ENCODE data around the gene MSMB.

GRCh38 chr10:46016190-46016589 is 29.9 kb downstream of the MSMB start:
- TF ChIP-seq, protein P1, sequence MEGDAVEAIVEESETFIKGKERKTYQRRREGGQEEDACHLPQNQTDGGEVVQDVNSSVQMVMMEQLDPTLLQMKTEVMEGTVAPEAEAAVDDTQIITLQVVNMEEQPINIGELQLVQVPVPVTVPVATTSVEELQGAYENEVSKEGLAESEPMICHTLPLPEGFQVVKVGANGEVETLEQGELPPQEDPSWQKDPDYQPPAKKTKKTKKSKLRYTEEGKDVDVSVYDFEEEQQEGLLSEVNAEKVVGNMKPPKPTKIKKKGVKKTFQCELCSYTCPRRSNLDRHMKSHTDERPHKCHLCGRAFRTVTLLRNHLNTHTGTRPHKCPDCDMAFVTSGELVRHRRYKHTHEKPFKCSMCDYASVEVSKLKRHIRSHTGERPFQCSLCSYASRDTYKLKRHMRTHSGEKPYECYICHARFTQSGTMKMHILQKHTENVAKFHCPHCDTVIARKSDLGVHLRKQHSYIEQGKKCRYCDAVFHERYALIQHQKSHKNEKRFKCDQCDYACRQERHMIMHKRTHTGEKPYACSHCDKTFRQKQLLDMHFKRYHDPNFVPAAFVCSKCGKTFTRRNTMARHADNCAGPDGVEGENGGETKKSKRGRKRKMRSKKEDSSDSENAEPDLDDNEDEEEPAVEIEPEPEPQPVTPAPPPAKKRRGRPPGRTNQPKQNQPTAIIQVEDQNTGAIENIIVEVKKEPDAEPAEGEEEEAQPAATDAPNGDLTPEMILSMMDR (conservative IDR thresholded peaks at IDR 0.05; ENCODE audit: low read depth, low read length), result no peak
- TF ChIP-seq POLR2A (IDR thresholded peaks at IDR 0.05; ENCODE audit: low read depth, low read length) (no peak), CEBPB (IDR thresholded peaks at IDR 0.05; ENCODE audit: low read depth, low read length) (no peak), BHLHE40 (IDR thresholded peaks at IDR 0.05; ENCODE audit: low read depth, low read length) (no peak)
